GM12878 (cell line): Measurements from ENCODE around the gene CNKSR3. TPM values are rescaled to one million over a fixed set of nuclear protein-coding genes. Genes with fewer than 3 reads are reported as not detected.

Experiments used
- ATAC-seq: fragments of 200-7000 bp; cut with Tn5 transposase; 3 replicates; pipeline ENCODE4 v1.9.1; 2020; ENCODE audit warnings: mild to moderate bottlenecking, moderate library complexity
- BruUV-seq: library from RNA; stranded (reverse); fragments of 400-500 nt; replicated peaks from 2 replicates; lab custom pipeline; 2021; lab: Mats Ljungman, UMichigan
- CTCF ChIA-PET: fragments of 300-600 bp; sonication (Branson Sonifier 250); formaldehyde crosslinking; extraction: SDS; loops from one replicate; lab custom pipeline; 2021; ENCODE audit warnings: inconsistent platforms; lab: Yijun Ruan, JAX
- POLR2A ChIA-PET: fragments of 350-600 bp; formaldehyde crosslinking; extraction: SDS; loops from one replicate; lab custom pipeline; 2021; ENCODE audit warnings: inconsistent platforms; lab: Charles Lee
- RAD21 ChIA-PET: fragments of 300-600 bp; sonication (Branson Sonifier 250); formaldehyde crosslinking; loops from one replicate; lab custom pipeline; 2023; ENCODE audit warnings: antibody characterized with exemption; ENCODE audit not compliant: unreplicated experiment; lab: Charles Lee
- SMC1A ChIA-PET: fragments of 300-600 bp; sonication (Branson Sonifier 250); formaldehyde crosslinking; loops from one replicate; lab custom pipeline; 2023; ENCODE audit not compliant: unreplicated experiment, uncharacterized antibody; lab: Charles Lee
- DNase-seq: peaks from one replicate; pipeline ENCODE4 v3.0.0-alpha.2; 2011; ENCODE audit warnings: low read depth, low spot score
- FAIRE-seq: peaks from 3 replicates; lab custom pipeline; 2011; peaks lifted over from hg19 to GRCh38; lab: Jason Lieb, UNC
- H2AFZ ChIP-seq: 2 replicates; pipeline ENCODE4 v1.6.0; 2011; ENCODE audit warnings: low read depth, low read length, control low read depth; ENCODE audit not compliant: control insufficient read depth
- H3K27ac ChIP-seq: 2 replicates; pipeline ENCODE4 v1.5.1; 2011; ENCODE audit warnings: control low read depth; ENCODE audit not compliant: control insufficient read depth, insufficient read depth
- H3K27me3 ChIP-seq, 2 experiments: replicated peaks in 1 of 2; 2 replicates each; pipeline versions ENCODE4 v1.6.0 to v1.6.1; 2011; ENCODE audit warnings: low read length in 1 of 2; ENCODE audit not compliant: control insufficient read depth in 2 of 2, insufficient read depth in 2 of 2
- H3K36me3 ChIP-seq, 2 experiments: 2 replicates each; pipeline ENCODE4 v1.5.1; 2011; ENCODE audit warnings: low read length in 1 of 2; ENCODE audit not compliant: control insufficient read depth in 2 of 2, insufficient read depth in 2 of 2
- H3K4me1 ChIP-seq: 2 replicates; pipeline ENCODE4 v1.6.1; 2011; ENCODE audit warnings: mild to moderate bottlenecking, low read length, moderate library complexity, mixed read lengths; ENCODE audit not compliant: control insufficient read depth, insufficient read depth
- H3K4me2 ChIP-seq: 2 replicates; pipeline ENCODE4 v1.6.0; 2011; ENCODE audit warnings: control low read depth; ENCODE audit not compliant: control insufficient read depth, insufficient read depth
- H3K4me3 ChIP-seq: fragments of 200-600 bp; sonication (generic); 2 replicates; pipeline ENCODE4 v1.5.1; 2016
- H3K79me2 ChIP-seq: 2 replicates; pipeline ENCODE4 v1.6.0; 2011; ENCODE audit warnings: low read length; ENCODE audit not compliant: control insufficient read depth, insufficient read depth
- H3K9ac ChIP-seq: 2 replicates; pipeline ENCODE4 v1.8.0; 2011; ENCODE audit warnings: low read length, control low read depth, mixed read lengths; ENCODE audit not compliant: control insufficient read depth, insufficient read depth
- H3K9me3 ChIP-seq: replicated peaks from 3 replicates; pipeline ENCODE4 v1.5.1; 2011; ENCODE audit warnings: mild to moderate bottlenecking, low read length; ENCODE audit not compliant: control insufficient read depth, insufficient read depth
- H4K20me1 ChIP-seq: 2 replicates; pipeline ENCODE4 v1.6.0; 2011; ENCODE audit not compliant: control insufficient read depth, insufficient read depth
- CBX3 ChIP-seq: fragments of 200-600 bp; sonication (generic); IDR thresholded peaks from 2 replicates; pipeline ENCODE4 v1.6.1; 2016; ENCODE audit warnings: low read depth, borderline replicate concordance
- CBX5 ChIP-seq: sonication (generic); IDR thresholded peaks from 2 replicates; pipeline ENCODE4 v1.6.1; 2016; ENCODE audit warnings: low read depth, moderate library complexity, mild to moderate bottlenecking, inconsistent platforms
- CEBPZ ChIP-seq: fragments of 150-350 bp; IDR thresholded peaks from 2 replicates; pipeline ENCODE4 v1.6.1; 2016; ENCODE audit warnings: low read depth, low read length
- CHD2 ChIP-seq: IDR thresholded peaks from 2 replicates; pipeline ENCODE4 v1.6.1; 2011; ENCODE audit warnings: low read depth, low read length, improper control_type of control experiment, borderline replicate concordance
- GABPA ChIP-seq: IDR thresholded peaks from 2 replicates; pipeline ENCODE4 v1.6.1; 2014; ENCODE audit warnings: antibody characterized with exemption, low read depth, mild to moderate bottlenecking, inconsistent platforms
- NFIC ChIP-seq: IDR thresholded peaks from 2 replicates; pipeline ENCODE4 v1.6.1; 2012; ENCODE audit warnings: low read depth, mild to moderate bottlenecking, inconsistent platforms, low read length, moderate library complexity
- PRDM15 ChIP-seq: fragments of 450-650 bp; formaldehyde crosslinking; IDR thresholded peaks from 2 replicates; pipeline ENCODE4 v1.4.0; 2020; ENCODE audit warnings: mild to moderate bottlenecking, moderate library complexity
- SP1 ChIP-seq: IDR thresholded peaks from one replicate; pipeline ENCODE4 v1.6.1; 2011; ENCODE audit warnings: low read depth, low read length
- STAT1 ChIP-seq: fragments of 450-650 bp; conservative IDR thresholded peaks from 2 replicates; pipeline ENCODE4 v1.6.1; 2014; ENCODE audit warnings: antibody characterized with exemption, mild to moderate bottlenecking
- SUPT20H ChIP-seq: IDR thresholded peaks from 2 replicates; pipeline ENCODE4 v1.6.1; 2011; ENCODE audit warnings: low read depth, mild to moderate bottlenecking, low read length, moderate library complexity, borderline replicate concordance; ENCODE audit not compliant: control insufficient read depth
- ZNF384 ChIP-seq: IDR thresholded peaks from 2 replicates; pipeline ENCODE4 v1.6.1; 2012; ENCODE audit warnings: low read depth, mild to moderate bottlenecking, low read length, improper control_type of control experiment, borderline replicate concordance
- WGBS: methylation state at CpG from one replicate; pipeline ENCODE4 v1.1.6; 2016; ENCODE audit warnings: low lambda C conversion rate; ENCODE audit not compliant: insufficient replicate concordance, insufficient coverage; ENCODE audit errors: missing lambda C conversion rate; 5-methylcytosine and 5-hydroxymethylcytosine counted together
- in situ Hi-C: fragments of 300-500 bp; cut with MboI; formaldehyde crosslinking; loops from 9 replicates; pipeline ENCODE4 v1.14.3; 2018; ENCODE audit warnings: mixed read lengths
- intact Hi-C: fragments of 100-400 bp; cut with micrococcal nuclease; formaldehyde crosslinking; loops from one replicate; pipeline ENCODE4 v1.14.2; 2022; ENCODE audit not compliant: unreplicated experiment
- polyA plus RNA-seq, 11 experiments: library from polyadenylated mRNA; depleted of rRNA in 4 of 11; unstranded in 6 of 11; stranded (reverse) in 5 of 11; fragments of >200 nt; fragmentation: Nextera tagmentation in 4 of 11; fragmentation: Illumina TruSeq in 1 of 11; extraction: Ambion mirVana in 4 of 11; extraction: Trizol in 1 of 11; gene quantifications; 1 replicate in 1 of 11; 2 replicates in 10 of 11; pipeline versions ENCODE4 v1.2.1 to v1.2.3, GENCODE V29; 2011 to 2016; ENCODE audit warnings: inconsistent platforms in 2 of 11, missing spikeins in 2 of 11, low read depth in 1 of 11
- total RNA-seq, 4 experiments: library from RNA; depleted of rRNA in 3 of 4; stranded (reverse); fragments of >200 nt in 3 of 4; fragmentation: Illumina TruSeq in 1 of 4; extraction: Trizol in 1 of 4; gene quantifications; 2 replicates each; pipeline versions ENCODE4 v1.2.1 to v1.2.3, GENCODE V29; 2013 to 2021

Gene CNKSR3
- total and polyA plus RNA-seq, 10 of the 15 experiments (the other 5 are each of a cell fraction or from before 2014, with no cell fraction given): under 0.01 to 0.48 (median 0.12) TPM; not detected in 2

- Histone ChIP-seq H3K4me2 (no peak overlapping the region), H3K36me3 (no peaks in the 10 kb centered on the region), H3K79me2 (no peaks in the 10 kb centered on the region), H4K20me1 (no peaks in the 10 kb centered on the region), H3K27me3 (peaks cover 0 to 2% of the 10 kb centered on the region in 2 experiments; a peak in 2 of 4 replicates), H3K9ac (no peak overlapping the region), H2AFZ (no peak overlapping the region), H3K4me1 (no peaks in the 10 kb centered on the region), H3K27ac (no peak overlapping the region), H3K9me3 (no peaks in the 10 kb centered on the region), H3K4me3 (no peak overlapping the region)
- in situ Hi-C loops (no loop called here), intact Hi-C loops (no loop called here)
- FAIRE-seq (no peak), DNase-seq (no peak), ATAC-seq (no peak)
- RAD21 ChIA-PET: no interaction called here
- no TSS peak for BruUV-seq
- SMC1A ChIA-PET: no interaction called here
- POLR2A ChIA-PET: interaction anchor here (0.7 kb wide), 1 partner anchor 258 kb away, joined by 3 read pairs; no protein-coding TSS in a partner anchor
- TF ChIP-seq SUPT20H: no peak
- no peak for TF ChIP-seq CEBPZ
- TF ChIP-seq GABPA: no peak
- CTCF ChIA-PET: interaction anchor here (0.7 to 0.8 kb wide), 2 partner anchors 177 to 271 kb away, joined by 3 read pairs; no protein-coding TSS in a partner anchor
These were observed 25.5 kb downstream of the CNKSR3 start for GRCh38 chr6:154484942-154485341.

- FAIRE-seq (no peak), DNase-seq (no peak), ATAC-seq (no peak)
- H3K27ac ChIP-seq: no peak overlapping the region
- no peaks in the 10 kb centered on the region for H4K20me1 ChIP-seq
- H3K79me2 ChIP-seq: no peaks in the 10 kb centered on the region
- 12% methylated on average over 4 of the region's 4 CpGs for whole genome bisulfite sequencing
- RAD21 ChIA-PET: no interaction called here
- no TSS peak for BruUV-seq
- peaks cover 0 to 2% of the 10 kb centered on the region in 2 experiments; a peak in 2 of 4 replicates for H3K27me3 ChIP-seq
- no peaks in the 10 kb centered on the region for H3K9me3 ChIP-seq
- SMC1A ChIA-PET: no interaction called here
- no peak overlapping the region for H3K4me2 ChIP-seq
- in situ Hi-C loops: no loop called here
- H3K36me3 ChIP-seq: no peaks in the 10 kb centered on the region
- CTCF ChIA-PET: no interaction called here
- no peak overlapping the region for H2AFZ ChIP-seq
- H3K4me1 ChIP-seq: no peaks in the 10 kb centered on the region
- no peak overlapping the region for H3K9ac ChIP-seq
- POLR2A ChIA-PET: no interaction called here
- no peak overlapping the region for H3K4me3 ChIP-seq
- intact Hi-C loops: no loop called here
- TF ChIP-seq CBX3 (no peak), CHD2 (no peak), STAT1 (no peak), SP1 (no peak), NFIC (no peak), CBX5 (no peak), ZNF384 (no peak), PRDM15 (no peak)
These were observed 27.6 kb downstream of the CNKSR3 start for GRCh38 chr6:154482858-154483257.
